B cell (primary cell): Measurements from ENCODE around the gene DDX59. TPM values are rescaled to one million over a fixed set of nuclear protein-coding genes. Genes with fewer than 3 reads are reported as not detected.

Experiments
- ATAC-seq: fragments of 200-7000 bp; cut with Tn5 transposase; one replicate; pipeline ENCODE4 v1.10.0; 2021; ENCODE audit warnings: low read depth, mild to moderate bottlenecking, moderate number of reproducible peaks, moderate library complexity
- CTCF ChIA-PET: fragments of 350-600 bp; sonication (Branson Sonifier 250); formaldehyde crosslinking; loops from one replicate; lab custom pipeline; 2021; ENCODE audit warnings: antibody characterized with exemption, inconsistent platforms; lab: Charles Lee
- POLR2A ChIA-PET: fragments of 350-600 bp; sonication (Branson Sonifier 250); formaldehyde crosslinking; loops from one replicate; lab custom pipeline; 2021; ENCODE audit warnings: antibody characterized with exemption; lab: Charles Lee
- DNase-seq: peaks from one replicate; pipeline ENCODE4 v3.0.0; 2013
- H2AFZ ChIP-seq: 2 replicates; pipeline ENCODE4 v1.6.1; 2012; ENCODE audit warnings: mild to moderate bottlenecking, low read depth, low read length; ENCODE audit not compliant: insufficient read depth, poor library complexity, severe bottlenecking
- H3K27ac ChIP-seq, 2 donors: 1 replicate in 1 of 2; 2 replicates in 1 of 2; pipeline ENCODE4 v1.5.1; 2012 to 2013; ENCODE audit warnings: low read length in 2 of 2, mild to moderate bottlenecking in 2 of 2, moderate library complexity in 1 of 2
- H3K27me3 ChIP-seq, 4 experiments: fragments of 200-600 bp in 1 of 4; sonication (generic) in 1 of 4; replicated peaks in 1 of 4; 1 replicate in 2 of 4; 2 replicates in 2 of 4; pipeline versions ENCODE4 v1.6.1 to v1.7.0; 2013 to 2016; ENCODE audit warnings: low read length in 3 of 4, mild to moderate bottlenecking in 2 of 4, mixed read lengths in 1 of 4, moderate library complexity in 1 of 4; ENCODE audit not compliant: insufficient read depth in 4 of 4, control insufficient read depth in 3 of 4; ENCODE audit errors: control extremely low read depth in 1 of 4
- H3K36me3 ChIP-seq, 2 experiments: replicated peaks in 1 of 2; 1 replicate in 1 of 2; 2 replicates in 1 of 2; pipeline versions ENCODE4 v1.6.1 to v1.7.1; 2013; ENCODE audit warnings: low read length in 1 of 2; ENCODE audit not compliant: insufficient read depth in 2 of 2, control insufficient read depth in 1 of 2; ENCODE audit errors: control extremely low read depth in 1 of 2, extremely low read depth in 1 of 2
- H3K4me1 ChIP-seq, 2 donors: fragments of 200-600 bp in 1 of 2; sonication (generic) in 1 of 2; 1 replicate in 1 of 2; 2 replicates in 1 of 2; pipeline versions ENCODE4 v1.5.1 to v1.6.1; 2013 to 2017; ENCODE audit warnings: low read length in 2 of 2; ENCODE audit not compliant: control insufficient read depth in 2 of 2, insufficient read depth in 2 of 2
- H3K4me2 ChIP-seq: replicated peaks from 2 replicates; pipeline ENCODE3; 2012; ENCODE audit warnings: mild to moderate bottlenecking, low read depth, low read length; ENCODE audit not compliant: poor library complexity, severe bottlenecking
- H3K4me3 ChIP-seq, 5 experiments: fragments of 200-600 bp in 1 of 5; sonication (generic) in 1 of 5; 1 replicate in 3 of 5; 2 replicates in 2 of 5; pipeline versions ENCODE4 v1.5.1 to v1.7.0; 2011 to 2016; ENCODE audit warnings: low read length in 4 of 5, mild to moderate bottlenecking in 4 of 5, low read depth in 2 of 5, control low read depth in 1 of 5, moderate library complexity in 1 of 5; ENCODE audit not compliant: insufficient read depth in 1 of 5; ENCODE audit errors: control extremely low read depth in 1 of 5, extremely low read depth in 1 of 5
- H3K79me2 ChIP-seq: fragments of 200-600 bp; sonication (generic); one replicate; pipeline ENCODE4 v1.6.0; 2016; ENCODE audit warnings: low read length; ENCODE audit not compliant: control insufficient read depth, insufficient read depth
- H3K9ac ChIP-seq: fragments of 200-600 bp; sonication (generic); 2 replicates; pipeline ENCODE4 v1.6.1; 2017; ENCODE audit warnings: mild to moderate bottlenecking, low read length, moderate library complexity
- H3K9me3 ChIP-seq, 3 donors: one replicate each; pipeline versions ENCODE4 v1.6.1 to v1.7.1; 2013; ENCODE audit warnings: low read length in 2 of 3; ENCODE audit not compliant: control insufficient read depth in 2 of 3, insufficient read depth in 1 of 3; ENCODE audit errors: control extremely low read depth in 1 of 3
- H4K20me1 ChIP-seq: 2 replicates; pipeline ENCODE4 v1.6.0; 2012; ENCODE audit warnings: mild to moderate bottlenecking, low read length; ENCODE audit not compliant: insufficient read depth, control insufficient read depth, poor library complexity, severe bottlenecking
- H3K27ac Mint-ChIP-seq: one replicate; pipeline ENCODE4 v1.8.0; 2021; ENCODE audit warnings: mixed read lengths
- H3K27me3 Mint-ChIP-seq: one replicate; pipeline ENCODE4 v1.8.0; 2021; ENCODE audit warnings: mixed read lengths
- H3K4me1 Mint-ChIP-seq: one replicate; pipeline ENCODE4 v1.8.0; 2021; ENCODE audit warnings: mixed read lengths
- H3K4me3 Mint-ChIP-seq: one replicate; pipeline ENCODE4 v1.8.0; 2021; ENCODE audit warnings: mixed read lengths
- H3K9me3 Mint-ChIP-seq: one replicate; pipeline ENCODE4 v1.8.0; 2022; ENCODE audit warnings: mixed read lengths; ENCODE audit not compliant: insufficient read depth
- EZH2 ChIP-seq: IDR thresholded peaks from 2 replicates; pipeline ENCODE4 v1.6.1; 2012; ENCODE audit warnings: borderline replicate concordance, low read depth, mild to moderate bottlenecking, moderate library complexity, low read length; ENCODE audit not compliant: insufficient read depth, poor library complexity, severe bottlenecking
- WGBS: methylation state at CpG from one replicate; pipeline ENCODE4 v1.1.5; 2013; ENCODE audit warnings: missing lambda C conversion rate; ENCODE audit not compliant: insufficient coverage; 5-methylcytosine and 5-hydroxymethylcytosine counted together
- intact Hi-C: fragments of 100-400 bp; cut with micrococcal nuclease; formaldehyde crosslinking; loops from one replicate; pipeline ENCODE4 v1.10.0; 2022
- polyA plus RNA-seq: library from polyadenylated mRNA; depleted of rRNA; stranded (reverse); fragments of >200 nt; gene quantifications from 2 replicates; pipeline ENCODE4 v1.2.3, GENCODE V29; 2012
- total RNA-seq, 2 donors: library from RNA; stranded (reverse); fragments of 120-200 nt in 1 of 2; gene quantifications; 1 replicate in 1 of 2; 2 replicates in 1 of 2; pipeline versions ENCODE4 v1.2.3 to v1.2.4, GENCODE V29; 2013 to 2022
- TF ChIP-seq, protein P1 (sequence below): fragments of 200-600 bp; IDR thresholded peaks from one replicate; pipeline ENCODE4 v1.8.0; 2022; ENCODE audit warnings: antibody characterized with exemption, mild to moderate bottlenecking

Gene DDX59
- total and polyA plus RNA-seq, 2 donors (not counting 1 experiment from before 2014, with no cell fraction given): 20.2 to 41.9 TPM

DNA sequence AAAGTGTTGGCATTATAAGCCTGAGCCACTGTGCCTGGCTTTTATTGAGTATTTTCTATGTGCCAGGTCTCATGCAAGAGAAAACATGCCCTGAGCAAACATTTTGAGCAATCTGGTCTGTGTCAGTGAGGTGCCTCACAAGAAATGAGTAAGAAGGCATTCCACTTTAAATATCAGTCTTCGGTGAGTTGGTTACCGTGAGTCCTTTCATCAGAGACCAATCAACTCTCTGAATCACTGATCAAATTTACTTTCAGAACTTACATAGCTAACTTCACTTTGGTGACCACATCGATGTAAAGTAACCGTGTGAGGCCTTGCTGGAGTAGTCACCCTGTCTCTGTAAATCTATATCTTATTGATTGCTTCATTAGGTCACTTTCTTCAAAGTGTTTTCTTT lies 14.3 kb upstream of the DDX59 start:
- no peak overlapping the region for H3K27ac ChIP-seq
- intact Hi-C loops: no loop called here
- peaks cover 6% of the 10 kb centered on the region for H3K27me3 Mint-ChIP-seq
- H3K4me3 ChIP-seq: no peak overlapping the region
- H3K36me3 ChIP-seq: no peaks in the 10 kb centered on the region
- ChIA-PET POLR2A (no interaction called here), CTCF (no interaction called here)
- no peaks in the 10 kb centered on the region for H3K4me1 Mint-ChIP-seq
- no peaks in the 10 kb centered on the region for H3K9me3 ChIP-seq
- H3K27me3 ChIP-seq: peaks cover 0 to 4% (median 0%) of the 10 kb centered on the region in 4 experiments
- TF ChIP-seq, protein P1, sequence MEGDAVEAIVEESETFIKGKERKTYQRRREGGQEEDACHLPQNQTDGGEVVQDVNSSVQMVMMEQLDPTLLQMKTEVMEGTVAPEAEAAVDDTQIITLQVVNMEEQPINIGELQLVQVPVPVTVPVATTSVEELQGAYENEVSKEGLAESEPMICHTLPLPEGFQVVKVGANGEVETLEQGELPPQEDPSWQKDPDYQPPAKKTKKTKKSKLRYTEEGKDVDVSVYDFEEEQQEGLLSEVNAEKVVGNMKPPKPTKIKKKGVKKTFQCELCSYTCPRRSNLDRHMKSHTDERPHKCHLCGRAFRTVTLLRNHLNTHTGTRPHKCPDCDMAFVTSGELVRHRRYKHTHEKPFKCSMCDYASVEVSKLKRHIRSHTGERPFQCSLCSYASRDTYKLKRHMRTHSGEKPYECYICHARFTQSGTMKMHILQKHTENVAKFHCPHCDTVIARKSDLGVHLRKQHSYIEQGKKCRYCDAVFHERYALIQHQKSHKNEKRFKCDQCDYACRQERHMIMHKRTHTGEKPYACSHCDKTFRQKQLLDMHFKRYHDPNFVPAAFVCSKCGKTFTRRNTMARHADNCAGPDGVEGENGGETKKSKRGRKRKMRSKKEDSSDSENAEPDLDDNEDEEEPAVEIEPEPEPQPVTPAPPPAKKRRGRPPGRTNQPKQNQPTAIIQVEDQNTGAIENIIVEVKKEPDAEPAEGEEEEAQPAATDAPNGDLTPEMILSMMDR: no peak
- no peak for TF ChIP-seq EZH2
- no peaks in the 10 kb centered on the region for H4K20me1 ChIP-seq
- H3K79me2 ChIP-seq: no peaks in the 10 kb centered on the region
- no peak overlapping the region for H3K9ac ChIP-seq
- H3K4me1 ChIP-seq: no peaks in the 10 kb centered on the region
- H3K9me3 Mint-ChIP-seq: no peaks in the 10 kb centered on the region
- no peak overlapping the region for H3K27ac Mint-ChIP-seq
- no peak overlapping the region for H2AFZ ChIP-seq
- WGBS: no CpG with 5 or more reads among the region's 4 CpGs
- H3K4me3 Mint-ChIP-seq: no peak overlapping the region
- ATAC-seq: no peak
- DNase-seq: no peak
- no peak overlapping the region for H3K4me2 ChIP-seq

DNA sequence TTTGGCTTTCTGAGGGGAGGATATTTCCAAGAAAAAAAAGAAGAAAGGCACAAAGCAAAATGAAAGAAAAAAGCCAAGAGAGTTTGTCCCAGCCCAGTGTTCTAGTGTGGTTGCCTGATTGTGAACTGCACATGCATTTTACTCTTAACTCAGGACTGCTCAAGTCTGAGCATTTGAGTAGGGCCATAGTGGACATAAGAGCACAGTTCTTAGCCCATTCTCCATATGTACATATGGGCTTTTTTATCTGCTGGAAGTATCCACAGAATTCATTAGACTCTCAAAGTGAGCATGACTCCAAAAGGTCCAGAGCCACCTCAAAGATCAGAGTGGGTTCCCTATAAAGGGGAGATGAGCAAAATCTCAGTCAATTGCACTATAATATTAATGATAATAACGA lies 13.6 kb upstream of the DDX59 start:
- Mint-ChIP-seq H3K27me3 (peaks cover 4% of the 10 kb centered on the region), H3K9me3 (no peaks in the 10 kb centered on the region), H3K4me1 (no peaks in the 10 kb centered on the region), H3K4me3 (no peak overlapping the region), H3K27ac (no peak overlapping the region)
- no CpG with 5 or more reads among the region's 1 CpG for WGBS
- Histone ChIP-seq H3K9me3 (no peaks in the 10 kb centered on the region), H3K4me1 (no peaks in the 10 kb centered on the region), H3K4me2 (no peak overlapping the region), H3K27ac (no peak overlapping the region), H3K4me3 (no peak overlapping the region), H3K27me3 (peaks cover 0 to 4% (median 0%) of the 10 kb centered on the region in 4 experiments), H3K9ac (no peak overlapping the region), H4K20me1 (no peaks in the 10 kb centered on the region), H3K79me2 (no peaks in the 10 kb centered on the region), H2AFZ (no peak overlapping the region), H3K36me3 (no peaks in the 10 kb centered on the region)
- DNase-seq (no peak), ATAC-seq (no peak)
- TF ChIP-seq EZH2: no peak
- TF ChIP-seq, protein P1: no peak
- POLR2A ChIA-PET: no interaction called here
- CTCF ChIA-PET: no interaction called here
- intact Hi-C loops: no loop called here
